ENCODE measurements around the gene HEATR5B.
"Not testable (repeated sequence)": the region's sequence is repeated elsewhere in the genome, so short reads cannot be mapped to it uniquely, and the experiment has no call there.

HEATR5B gene

GRCh38 chr2:37061013-37061711, 23.0 kb downstream of the HEATR5B start:
- DNase-seq = no peak

DNA sequence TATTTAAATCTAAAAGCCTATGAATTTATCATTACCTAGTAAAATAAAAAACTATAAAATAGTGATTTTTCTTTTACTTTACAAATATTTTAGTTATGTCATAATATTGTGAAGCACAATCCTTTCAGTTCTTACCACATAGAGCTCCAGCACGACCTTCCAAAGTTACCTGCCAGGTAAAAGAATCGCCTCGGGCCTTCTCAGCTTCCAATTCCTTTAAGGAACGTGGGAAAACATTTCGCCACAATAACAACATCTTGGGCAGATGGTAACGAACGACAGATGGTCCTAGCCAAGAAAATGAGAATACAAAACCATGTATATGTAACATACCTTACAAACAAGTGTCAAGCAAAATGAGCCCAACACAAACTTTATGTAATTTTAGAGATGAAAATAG, 23.7 kb downstream of the HEATR5B start:
- DNase-seq = no peak

GRCh38 chr2:37059841-37060240, 24.3 kb downstream of the HEATR5B start:
- no peak for DNase-seq

DNA sequence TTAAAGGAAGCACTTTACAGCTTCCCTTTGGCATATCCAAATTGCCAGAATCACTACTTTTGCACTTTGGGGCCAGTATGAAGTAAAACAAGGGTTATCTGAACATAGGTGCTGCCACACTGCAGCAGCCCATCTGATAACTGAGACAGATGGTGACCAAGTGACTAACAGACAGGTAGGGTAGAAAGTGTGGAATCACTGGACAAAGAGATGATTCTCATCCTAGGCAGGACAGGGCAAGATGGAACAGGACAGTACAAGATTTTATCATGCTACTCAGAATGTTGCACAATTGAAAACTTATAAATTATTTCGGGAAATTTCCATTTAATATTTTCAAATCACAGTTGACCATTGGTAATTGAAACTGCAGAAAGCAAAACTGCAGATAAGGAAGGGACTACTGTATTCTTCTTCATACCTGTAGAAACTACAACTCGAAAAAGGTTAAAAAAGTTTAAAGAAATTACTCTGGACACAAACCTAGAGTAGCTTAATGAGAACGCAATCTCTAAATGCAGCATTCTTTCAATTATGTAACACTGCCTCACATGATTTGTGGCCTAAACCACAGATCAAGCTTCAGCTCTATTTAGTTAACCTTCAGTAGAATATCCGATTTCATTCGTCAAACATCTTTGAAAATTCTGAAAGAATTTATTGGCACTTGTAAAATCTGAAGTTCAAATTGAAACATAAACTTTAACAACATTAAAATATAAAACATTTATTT, 31.4 kb downstream of the HEATR5B start:
- DNase-seq = peak in 1 of 2 donors; percentile 5

DNA sequence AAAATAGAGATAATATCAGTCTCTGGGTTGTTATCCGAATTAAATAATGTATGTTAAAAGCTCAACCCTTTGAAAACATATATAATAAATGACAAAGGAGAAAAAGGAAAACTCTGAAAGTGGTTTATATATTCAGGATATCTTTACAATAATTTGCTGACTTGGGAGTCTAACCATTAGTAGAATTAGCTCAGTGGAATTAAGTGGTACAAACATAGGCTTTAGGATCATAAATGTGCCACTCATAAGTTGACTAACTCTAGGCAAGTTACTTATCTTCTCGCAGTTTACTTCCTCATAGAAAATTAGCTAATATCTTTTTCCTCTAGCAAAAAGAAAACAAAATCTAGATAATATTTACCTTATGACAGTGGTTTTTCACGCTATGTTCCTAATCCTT, 44.6 kb downstream of the HEATR5B start:
- DNase-seq = no peak

- DNase-seq = no peak
These were observed 46.4 kb downstream of the HEATR5B start for GRCh38 chr2:37037771-37038170.

DNA sequence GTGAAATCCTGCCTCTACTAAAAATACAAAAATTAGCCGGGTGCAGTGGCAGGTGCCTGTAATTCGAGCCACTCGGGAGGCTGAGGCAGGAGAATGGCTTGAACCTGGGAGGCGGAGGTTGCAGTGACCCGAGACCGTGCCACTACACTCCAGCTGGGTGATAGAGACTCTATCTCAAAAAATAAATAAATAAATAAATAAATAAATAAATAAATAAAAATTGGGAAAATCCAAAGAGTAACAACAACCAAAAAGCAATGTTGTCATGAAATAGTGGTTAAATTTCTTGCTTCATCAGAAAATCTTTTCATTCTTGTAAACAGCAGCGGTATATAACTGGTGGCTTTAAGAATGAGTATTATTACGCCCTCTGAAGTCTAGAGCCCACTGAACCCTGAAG, 54.4 kb downstream of the HEATR5B start:
- DNase-seq = no peak

DNA sequence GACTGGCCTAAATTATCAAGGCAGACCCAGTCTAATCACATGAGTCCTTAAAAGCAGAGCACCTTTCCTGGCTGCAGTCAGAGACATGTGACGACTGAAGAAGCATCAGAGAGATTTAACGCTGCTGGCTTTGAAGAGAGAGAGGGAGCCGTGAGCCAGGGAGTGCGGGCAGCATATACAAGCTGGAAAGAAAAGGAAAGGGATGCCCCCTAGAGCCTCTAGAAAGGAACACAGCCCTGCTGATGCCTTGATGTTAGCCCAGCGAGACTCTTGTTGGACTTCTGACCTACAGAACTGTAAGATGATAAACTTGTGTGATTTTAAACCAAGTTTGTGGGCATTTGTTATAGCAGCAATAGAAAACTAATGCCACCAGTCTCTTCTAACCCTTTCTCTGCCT, 58.1 kb downstream of the HEATR5B start:
- no peak for DNase-seq

DNA sequence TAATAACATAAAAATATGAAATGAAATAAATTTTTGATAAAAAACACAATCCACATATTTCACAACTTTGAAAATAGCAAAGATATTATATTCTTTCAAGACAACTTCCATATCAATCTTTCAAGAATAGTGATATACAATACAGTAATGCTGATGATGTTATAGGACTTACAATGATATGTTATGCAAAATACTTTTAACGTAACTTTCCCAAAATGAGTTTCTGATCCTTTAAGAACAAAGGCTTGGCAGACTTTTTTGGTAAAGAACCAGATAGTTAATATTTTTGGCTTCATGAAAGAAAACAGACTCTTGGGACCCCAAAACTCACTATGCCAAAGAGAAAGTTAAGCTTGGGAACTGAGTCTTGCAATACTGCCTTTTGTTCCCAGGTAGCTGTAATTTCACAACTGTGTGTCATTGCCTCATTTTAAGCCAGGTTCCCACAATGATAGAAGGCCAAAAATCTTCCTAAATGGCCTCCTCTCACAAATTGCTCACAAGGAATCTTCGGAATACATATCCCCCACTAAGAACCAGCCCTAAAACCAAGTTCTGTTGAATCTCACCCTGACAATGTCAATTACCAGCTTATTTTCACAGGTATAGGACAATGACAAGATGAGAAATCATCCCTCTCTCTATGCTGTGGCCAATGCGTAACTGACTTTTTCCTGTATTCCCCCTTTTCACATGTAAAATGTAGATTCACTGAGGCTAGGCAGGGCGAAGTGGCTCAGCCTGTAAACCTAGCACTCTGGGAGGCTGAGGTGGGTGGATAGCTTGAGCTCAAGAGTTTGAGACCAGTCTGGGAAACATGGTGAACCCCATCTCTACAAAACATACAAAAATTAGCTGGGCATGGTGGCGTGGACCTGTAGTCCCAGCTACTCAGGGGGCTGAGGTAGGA, 63.0 kb downstream of the HEATR5B start:
- DNase-seq = no peak

GRCh38 chr2:37020212-37020886, 63.8 kb downstream of the HEATR5B start:
- DNase-seq = no peak

DNA sequence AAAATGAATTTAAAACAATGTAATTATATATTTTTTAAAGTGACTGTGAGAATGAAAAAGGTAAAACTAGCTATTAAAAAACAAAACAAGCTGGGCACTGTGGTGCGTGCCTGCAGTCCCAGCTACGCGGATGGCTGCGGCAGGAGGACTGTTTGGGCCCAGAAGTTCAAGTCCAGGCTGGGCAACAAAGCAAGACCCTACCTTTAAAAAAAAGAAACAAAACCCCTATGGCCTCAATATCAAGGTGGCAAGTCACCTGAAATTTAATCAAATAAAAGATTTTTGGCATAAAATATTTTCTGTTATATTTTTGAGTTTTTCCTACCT, 70.9 kb downstream of the HEATR5B start:
- no peak for DNase-seq

DNA sequence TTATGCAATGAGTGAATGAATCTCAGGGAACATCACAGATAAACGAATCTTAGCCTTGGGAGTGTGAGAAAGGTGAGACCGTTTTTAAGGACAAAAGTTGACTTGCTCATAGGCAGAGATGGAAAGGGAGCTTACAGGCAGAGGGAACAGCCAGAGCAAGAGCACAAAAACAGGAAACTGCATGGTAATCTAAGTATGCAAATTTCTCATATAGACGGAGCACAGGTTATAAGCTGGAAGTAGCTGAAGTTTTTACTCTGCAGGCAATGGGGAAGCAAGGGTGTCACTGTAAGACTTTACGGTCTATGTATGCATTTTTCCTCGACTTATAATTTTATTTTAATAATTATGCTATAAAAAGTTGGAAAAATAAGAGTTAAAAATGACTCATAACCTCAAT, 73.0 kb downstream of the HEATR5B start:
- DNase-seq = peak in 1 of 2 donors; percentile 12

- DNase-seq = peak in 1 of 2 donors; percentile 11
These were observed 78.9 kb downstream of the HEATR5B start for GRCh38 chr2:37005118-37005868.

DNA sequence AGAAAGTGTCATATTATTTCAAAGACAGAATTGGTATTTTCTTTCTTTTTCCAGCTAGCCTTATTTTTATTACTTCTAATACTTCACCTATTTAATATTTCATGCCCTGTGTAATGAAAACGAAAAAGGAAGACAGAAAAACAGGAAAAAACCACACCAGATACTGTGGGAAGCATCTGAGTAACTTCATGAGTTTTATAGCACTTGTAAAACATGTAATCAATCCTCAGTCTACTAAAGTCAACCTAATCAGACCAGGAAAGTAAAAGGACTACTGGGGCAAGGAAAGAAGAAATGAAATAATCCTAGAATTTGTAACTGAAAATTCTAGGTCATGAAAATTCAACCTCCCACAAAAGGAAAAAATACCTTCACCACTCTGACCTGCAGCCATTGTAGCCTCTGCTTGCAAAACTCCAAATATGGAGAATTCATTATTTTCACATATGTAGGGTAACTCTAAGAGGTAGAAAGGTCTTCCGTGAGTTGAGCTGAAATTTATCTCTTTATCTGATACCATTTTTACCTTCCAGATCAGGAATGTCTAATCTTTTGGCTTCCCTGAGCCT, 83.1 kb downstream of the HEATR5B start:
- DNase-seq = no peak

GRCh38 chr2:37000318-37000717, 83.9 kb downstream of the HEATR5B start:
- no peak for DNase-seq

- DNase-seq = not testable (repeated sequence)
These were observed 84.8 kb downstream of the HEATR5B start for GRCh38 chr2:36999416-36999815.

GRCh38 chr2:36993841-36994620, 90.1 kb downstream of the HEATR5B start:
- no peak for DNase-seq

GRCh38 chr2:36988008-36988407, 96.2 kb downstream of the HEATR5B start:
- no peak for DNase-seq

- DNase-seq = no peak
These were observed 101.7 kb downstream of the HEATR5B start for GRCh38 chr2:36982467-36982866.

DNA sequence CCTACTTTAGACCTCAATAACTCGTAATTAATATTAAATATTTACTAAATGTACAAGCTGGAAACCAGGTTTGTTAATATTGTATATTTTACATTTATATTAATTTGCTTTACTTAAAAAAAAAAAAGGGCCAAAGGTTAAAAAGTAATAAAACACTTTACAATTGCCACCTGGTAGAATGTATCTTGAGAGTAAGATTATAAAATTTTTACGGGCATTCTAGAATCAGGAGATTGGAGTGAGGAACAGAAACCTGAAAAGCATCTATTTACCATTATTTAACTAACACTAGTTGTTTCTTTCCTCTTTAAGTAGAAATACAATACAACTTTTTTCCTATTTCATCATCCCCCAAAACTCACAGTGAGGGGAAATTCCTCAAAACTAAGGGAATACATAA, 102.3 kb downstream of the HEATR5B start:
- DNase-seq = no peak

DNA sequence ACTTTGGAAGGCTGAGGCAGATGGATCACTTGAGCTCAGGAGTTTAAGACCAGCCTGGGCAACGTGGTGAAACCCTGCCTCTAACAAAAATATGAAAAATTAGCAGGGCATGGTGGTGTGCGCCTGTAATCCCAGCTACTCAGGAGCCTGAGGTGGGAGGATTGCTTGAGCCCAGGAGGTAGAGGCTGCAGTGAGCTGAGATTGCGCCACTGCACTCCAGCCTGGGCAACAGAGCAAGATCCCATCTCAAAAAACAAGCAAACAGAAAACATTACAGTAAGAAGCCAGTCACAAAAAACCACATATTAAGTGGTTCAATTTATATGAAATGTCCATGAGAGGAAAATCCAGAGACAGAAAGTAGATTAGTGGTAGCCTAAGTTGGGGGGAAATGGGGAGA, 105.2 kb downstream of the HEATR5B start:
- not testable (repeated sequence) for DNase-seq
